RWPE2 (cell line): ENCODE measurements around the gene UBAC1.

ENCODE experiments used
- ATAC-seq: fragments of 200-7000 bp; cut with Tn5 transposase; 3 replicates; pipeline ENCODE4 v1.9.1; 2021; ENCODE audit warnings: low read depth
- DNase-seq: peaks from one replicate; pipeline ENCODE4 v3.0.0-alpha.2; 2020; ENCODE audit warnings: low spot score
- H3K27ac ChIP-seq: fragments of 450-650 bp; 2 replicates; pipeline ENCODE4 v1.5.1; 2017; ENCODE audit warnings: mild to moderate bottlenecking; ENCODE audit not compliant: poor library complexity, severe bottlenecking
- H3K27me3 ChIP-seq: fragments of 250-450 bp; sonication (Bioruptor Pico); 2 replicates; pipeline ENCODE4 v1.5.1; 2021; ENCODE audit warnings: mild to moderate bottlenecking, moderate library complexity; ENCODE audit not compliant: insufficient read depth, poor library complexity, severe bottlenecking
- H3K36me3 ChIP-seq: fragments of 250-450 bp; sonication (Bioruptor Pico); 2 replicates; pipeline ENCODE4 v1.5.1; 2020; ENCODE audit warnings: low read depth, mild to moderate bottlenecking, moderate library complexity
- H3K4me1 ChIP-seq: fragments of 250-450 bp; sonication (Bioruptor Pico); 2 replicates; pipeline ENCODE4 v1.5.1; 2021; ENCODE audit warnings: mild to moderate bottlenecking, moderate library complexity; ENCODE audit not compliant: insufficient read depth, poor library complexity, severe bottlenecking
- H3K4me3 ChIP-seq: fragments of 250-450 bp; sonication (Bioruptor Pico); 2 replicates; pipeline ENCODE4 v1.5.1; 2021; ENCODE audit warnings: mild to moderate bottlenecking, moderate library complexity; ENCODE audit not compliant: severe bottlenecking
- H3K9me3 ChIP-seq: fragments of 250-450 bp; sonication (Bioruptor Pico); 2 replicates; pipeline ENCODE4 v1.5.1; 2021; ENCODE audit warnings: mild to moderate bottlenecking, moderate library complexity; ENCODE audit not compliant: severe bottlenecking
- CTCF ChIP-seq: fragments of 450-650 bp; IDR thresholded peaks from one replicate; pipeline ENCODE4 v1.5.1; 2017; ENCODE audit warnings: mild to moderate bottlenecking, moderate library complexity; ENCODE audit not compliant: poor library complexity, severe bottlenecking

UBAC1 gene

GRCh38 chr9:136003411-136004218, 42.4 kb upstream of the UBAC1 start:
- Histone ChIP-seq H3K4me3 (no peak overlapping the region), H3K9me3 (no peaks in the 10 kb centered on the region), H3K4me1 (peaks cover under 1% of the 10 kb centered on the region), H3K27ac (no peak overlapping the region), H3K27me3 (no peaks in the 10 kb centered on the region), H3K36me3 (no peaks in the 10 kb centered on the region)
- ATAC-seq (no peak), DNase-seq (no peak)
- TF ChIP-seq CTCF: no peak

GRCh38 chr9:136002881-136003280, 41.7 kb upstream of the UBAC1 start:
- no peak for TF ChIP-seq CTCF
- H3K9me3 ChIP-seq: no peaks in the 10 kb centered on the region
- DNase-seq: no peak
- no peaks in the 10 kb centered on the region for H3K27me3 ChIP-seq
- no peaks in the 10 kb centered on the region for H3K4me1 ChIP-seq
- H3K36me3 ChIP-seq: no peaks in the 10 kb centered on the region
- ATAC-seq: no peak
- H3K27ac ChIP-seq: no peak overlapping the region
- no peak overlapping the region for H3K4me3 ChIP-seq

GRCh38 chr9:136002215-136002614, 41.0 kb upstream of the UBAC1 start:
- Histone ChIP-seq H3K27me3 (no peaks in the 10 kb centered on the region), H3K4me1 (no peaks in the 10 kb centered on the region), H3K4me3 (no peak overlapping the region), H3K27ac (no peak overlapping the region), H3K36me3 (no peaks in the 10 kb centered on the region), H3K9me3 (no peaks in the 10 kb centered on the region)
- TF ChIP-seq CTCF: no peak
- DNase-seq: no peak
- ATAC-seq: no peak

- H3K9me3 ChIP-seq: no peaks in the 10 kb centered on the region
- H3K4me1 ChIP-seq: no peaks in the 10 kb centered on the region
- H3K4me3 ChIP-seq: no peak overlapping the region
- no peak for TF ChIP-seq CTCF
- no peaks in the 10 kb centered on the region for H3K27me3 ChIP-seq
- H3K27ac ChIP-seq: no peak overlapping the region
- no peaks in the 10 kb centered on the region for H3K36me3 ChIP-seq
- ATAC-seq (0 out of 3 replicates have a peak, but pooled peaks have one; percentile 30), DNase-seq (no peak)
These were observed 40.1 kb upstream of the UBAC1 start for GRCh38 chr9:136001231-136001630.

- ATAC-seq: no peak
- TF ChIP-seq CTCF: no peak
- Histone ChIP-seq H3K27me3 (no peaks in the 10 kb centered on the region), H3K4me3 (no peak overlapping the region), H3K4me1 (no peaks in the 10 kb centered on the region), H3K27ac (no peak overlapping the region), H3K36me3 (no peaks in the 10 kb centered on the region), H3K9me3 (no peaks in the 10 kb centered on the region)
- no peak for DNase-seq
These were observed 37.4 kb upstream of the UBAC1 start for GRCh38 chr9:135998410-135999071.
